ENCODE measurements around the gene FGF13.

- TF ChIP-seq CTCF (optimal IDR thresholded peaks at IDR 0.05 in 1 of 3, IDR thresholded peaks at IDR 0.05 in 1 of 3, conservative IDR thresholded peaks at IDR 0.05 in 1 of 3; ENCODE audit: extremely low read depth in 1 of 3, insufficient read depth in 2 of 3, low read length in 3 of 3) (no peak), EZH2 (IDR thresholded peaks at IDR 0.05; ENCODE audit: low read length) (no peak)
These were observed 11.8 kb upstream of the FGF13 start for GRCh38 chrX:138723301-138723700.

All from keratinocyte (primary cell).